Measurements from ENCODE around the gene SLC2A9. TPM values are rescaled to one million over a fixed set of nuclear protein-coding genes. Genes with fewer than 3 reads are reported as not detected.

The SLC2A9 gene
- total and polyA plus RNA-seq, 2 of the 13 experiments (the other 11 are each of a cell fraction or from before 2014, with no cell fraction given) = 36.2 to 42.3 TPM

GRCh38 chr4:10006231-10006600 is 15.1 kb downstream of the SLC2A9 start (continued):
- TF ChIP-seq ARID5B (CRISPR knock-in tag; IDR thresholded peaks at IDR 0.05) (peak; percentile 95), NCOA2 (CRISPR knock-in tag; IDR thresholded peaks at IDR 0.05) (peak; percentile 69), BHLHE40 (IDR thresholded peaks at IDR 0.05; ENCODE audit: low read length) (no peak), MEF2D (CRISPR knock-in tag; IDR thresholded peaks at IDR 0.05) (peak; percentile 58), NFIB (CRISPR knock-in tag; IDR thresholded peaks at IDR 0.05; ENCODE audit: borderline replicate concordance) (no peak), TEAD2 (CRISPR knock-in tag; IDR thresholded peaks at IDR 0.05) (no peak), KLF12 (CRISPR knock-in tag; IDR thresholded peaks at IDR 0.05; ENCODE audit: borderline replicate concordance) (no peak), HNF4G (IDR thresholded peaks at IDR 0.05; ENCODE audit: borderline replicate concordance, low read depth, low read length) (peak; percentile 83), HNF4G (CRISPR knock-in tag; IDR thresholded peaks at IDR 0.05; ENCODE audit: borderline replicate concordance, low read depth) (no peak), FOXA1 (IDR thresholded peaks at IDR 0.05) (no peak), FOXA1 (CRISPR knock-in tag; IDR thresholded peaks at IDR 0.05) (peak; percentile 92), ZBTB20 (CRISPR knock-in tag; IDR thresholded peaks at IDR 0.05; ENCODE audit: borderline replicate concordance, low read depth) (peak; percentile 76; the same call in 1 of the 2 replicates), FOXP1 (IDR thresholded peaks at IDR 0.05) (no peak), FOXP1 (CRISPR knock-in tag; IDR thresholded peaks at IDR 0.05) (peak; percentile 75), ZNF547 (CRISPR knock-in tag; IDR thresholded peaks at IDR 0.05) (peak; percentile 32; the same call in 1 of the 2 replicates), ZNF124 (CRISPR knock-in tag; IDR thresholded peaks at IDR 0.05) (peak; percentile 89), HMGA1 (CRISPR knock-in tag; conservative IDR thresholded peaks at IDR 0.05) (no peak), MIXL1 (CRISPR knock-in tag; IDR thresholded peaks at IDR 0.05) (peak; percentile 63; the same call in 1 of the 2 replicates), CCDC6 (CRISPR knock-in tag; IDR thresholded peaks at IDR 0.05) (no peak), KMT2A (CRISPR knock-in tag; IDR thresholded peaks at IDR 0.05) (peak; percentile 68; the same call in 1 of the 2 replicates), ZNF546 (CRISPR knock-in tag; conservative IDR thresholded peaks at IDR 0.05) (no peak), TOE1 (CRISPR knock-in tag; IDR thresholded peaks at IDR 0.05) (peak; percentile 53; the same call in 1 of the 2 replicates), ZMYM4 (CRISPR knock-in tag; IDR thresholded peaks at IDR 0.05) (peak; percentile 77), ZNF616 (CRISPR knock-in tag; IDR thresholded peaks at IDR 0.05; ENCODE audit: low read depth) (no peak), KDM1A (CRISPR knock-in tag; IDR thresholded peaks at IDR 0.05) (no peak), ZBTB25 (CRISPR knock-in tag; IDR thresholded peaks at IDR 0.05) (peak; percentile 69; the same call in 1 of the 2 replicates), ZBTB26 (CRISPR knock-in tag; IDR thresholded peaks at IDR 0.05; ENCODE audit: borderline replicate concordance) (peak; percentile 46; the same call in 1 of the 2 replicates)

All from HepG2 (cell line).